Measurements from ENCODE around the gene GTF2H1.

DNA sequence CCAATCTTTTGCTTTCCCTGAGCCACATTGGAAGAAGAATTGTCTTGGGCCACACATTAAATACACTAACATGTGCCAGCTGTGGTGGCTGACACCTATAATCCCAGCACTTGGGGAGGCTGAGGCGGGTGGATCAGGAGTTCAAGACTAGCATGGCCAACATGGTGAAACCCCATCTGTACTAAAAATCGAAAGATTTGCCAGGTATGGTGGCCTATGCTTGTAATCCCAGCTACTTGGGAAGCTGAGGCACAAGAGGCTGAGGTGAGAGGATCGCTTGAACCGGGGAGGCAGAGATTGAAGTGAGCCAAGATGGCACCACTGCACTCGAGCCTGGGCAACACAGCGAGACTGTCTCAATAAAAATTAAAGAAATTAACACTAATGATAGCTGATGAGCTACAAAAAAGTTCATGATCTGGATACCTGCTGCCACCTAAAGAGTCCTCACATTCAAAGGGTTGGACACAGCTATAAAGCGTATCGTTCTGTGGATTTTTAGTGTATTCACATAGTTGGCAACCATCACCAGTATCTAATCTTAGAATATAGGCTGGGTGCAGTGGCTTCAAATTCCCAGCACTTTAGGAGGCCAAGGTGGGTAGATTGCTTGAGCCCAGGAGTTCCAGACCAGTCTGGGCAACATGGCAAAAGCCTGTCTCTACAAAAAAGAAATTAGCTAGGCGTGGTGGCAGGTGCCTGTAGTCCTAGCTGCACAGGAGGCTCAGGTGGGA, 86.4 kb downstream of the GTF2H1 start:
- TF ChIP-seq, protein P1, sequence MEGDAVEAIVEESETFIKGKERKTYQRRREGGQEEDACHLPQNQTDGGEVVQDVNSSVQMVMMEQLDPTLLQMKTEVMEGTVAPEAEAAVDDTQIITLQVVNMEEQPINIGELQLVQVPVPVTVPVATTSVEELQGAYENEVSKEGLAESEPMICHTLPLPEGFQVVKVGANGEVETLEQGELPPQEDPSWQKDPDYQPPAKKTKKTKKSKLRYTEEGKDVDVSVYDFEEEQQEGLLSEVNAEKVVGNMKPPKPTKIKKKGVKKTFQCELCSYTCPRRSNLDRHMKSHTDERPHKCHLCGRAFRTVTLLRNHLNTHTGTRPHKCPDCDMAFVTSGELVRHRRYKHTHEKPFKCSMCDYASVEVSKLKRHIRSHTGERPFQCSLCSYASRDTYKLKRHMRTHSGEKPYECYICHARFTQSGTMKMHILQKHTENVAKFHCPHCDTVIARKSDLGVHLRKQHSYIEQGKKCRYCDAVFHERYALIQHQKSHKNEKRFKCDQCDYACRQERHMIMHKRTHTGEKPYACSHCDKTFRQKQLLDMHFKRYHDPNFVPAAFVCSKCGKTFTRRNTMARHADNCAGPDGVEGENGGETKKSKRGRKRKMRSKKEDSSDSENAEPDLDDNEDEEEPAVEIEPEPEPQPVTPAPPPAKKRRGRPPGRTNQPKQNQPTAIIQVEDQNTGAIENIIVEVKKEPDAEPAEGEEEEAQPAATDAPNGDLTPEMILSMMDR (conservative IDR thresholded peaks at IDR 0.05; ENCODE audit: low read length) = no peak
- TF ChIP-seq EZH2phosphoT487 (IDR thresholded peaks at IDR 0.05; ENCODE audit: borderline replicate concordance) = no peak
